Spleen (tissue), 11 donors: ENCODE data around the gene SHISA5. TPM values are rescaled to one million over a fixed set of nuclear protein-coding genes. Genes with fewer than 3 reads are reported as not detected.

Source experiments
- DNase-seq: peaks from one replicate; pipeline ENCODE4 v3.0.0-alpha.2; 2020
- H3K27ac ChIP-seq, 8 donors: fragments of 200-600 bp; sonication (generic) in 7 of 8; 1 replicate in 4 of 8; 2 replicates in 4 of 8; pipeline versions ENCODE4 v1.5.0 to v1.8.0; 2016 to 2021; ENCODE audit warnings: inconsistent platforms in 4 of 8, mild to moderate bottlenecking in 4 of 8, moderate library complexity in 1 of 8
- H3K27me3 ChIP-seq, 7 donors: fragments of 200-600 bp; sonication (generic) in 6 of 7; replicated peaks in 1 of 7; 1 replicate in 4 of 7; 2 replicates in 3 of 7; pipeline versions ENCODE4 v1.5.0 to v1.8.0; 2016 to 2021; ENCODE audit warnings: inconsistent platforms in 3 of 7, mild to moderate bottlenecking in 1 of 7
- H3K36me3 ChIP-seq, 6 donors: fragments of 200-600 bp; sonication (generic) in 5 of 6; 1 replicate in 4 of 6; 2 replicates in 2 of 6; pipeline versions ENCODE4 v1.5.0 to v1.8.0; 2016 to 2021; ENCODE audit warnings: inconsistent platforms in 2 of 6
- H3K4me1 ChIP-seq, 6 donors: fragments of 200-600 bp; sonication (generic) in 5 of 6; 1 replicate in 3 of 6; 2 replicates in 3 of 6; pipeline versions ENCODE4 v1.5.0 to v1.8.0; 2016 to 2021; ENCODE audit warnings: inconsistent platforms in 3 of 6
- H3K4me3 ChIP-seq, 8 donors: fragments of 200-600 bp; sonication (generic) in 7 of 8; 1 replicate in 4 of 8; 2 replicates in 4 of 8; pipeline versions ENCODE4 v1.5.0 to v1.8.0; 2016 to 2021; ENCODE audit warnings: inconsistent platforms in 4 of 8, mild to moderate bottlenecking in 4 of 8, moderate library complexity in 2 of 8
- H3K9me3 ChIP-seq, 8 donors: fragments of 200-600 bp; sonication (generic) in 7 of 8; 1 replicate in 4 of 8; 2 replicates in 4 of 8; pipeline versions ENCODE4 v1.5.0 to v1.8.0; 2016 to 2021; ENCODE audit warnings: inconsistent platforms in 4 of 8
- CTCF ChIP-seq, 11 experiments: fragments of 200-600 bp in 7 of 11; fragments of 450-650 bp in 4 of 11; sonication (generic) in 4 of 11; IDR thresholded peaks in 8 of 11; conservative IDR thresholded peaks in 3 of 11; 1 replicate in 7 of 11; 2 replicates in 4 of 11; pipeline versions ENCODE4 v1.4.0 to v1.8.0; 2016 to 2021; ENCODE audit warnings: antibody characterized with exemption in 11 of 11, inconsistent platforms in 4 of 11, mild to moderate bottlenecking in 1 of 11
- POLR2A ChIP-seq, 3 donors: fragments of 450-650 bp; IDR thresholded peaks; one replicate each; pipeline ENCODE4 v1.5.1; 2017; ENCODE audit warnings: antibody characterized with exemption in 3 of 3, mild to moderate bottlenecking in 1 of 3
- POLR2AphosphoS5 ChIP-seq, 3 donors: sonication (generic); formaldehyde crosslinking; IDR thresholded peaks; one replicate each; pipeline ENCODE4 v1.5.1; 2017; ENCODE audit warnings: antibody characterized with exemption in 3 of 3
- WGBS, 5 donors: extraction: QIAGEN DNeasy Blood & Tissue Kit in 3 of 5; methylation state at CpG; one replicate each; pipeline versions ENCODE4 v1.1.5 to v1.1.7; 2013 to 2018; 5-methylcytosine and 5-hydroxymethylcytosine counted together
- intact Hi-C: fragments of 100-400 bp; cut with DNase I; formaldehyde crosslinking; loops from one replicate; pipeline ENCODE4 v1.15.0; 2023; ENCODE audit warnings: low total_unique reads
- polyA plus RNA-seq, 3 donors: library from polyadenylated mRNA; stranded (reverse); fragments of 200-250 nt; gene quantifications; one replicate each; pipeline ENCODE4 v1.2.1, GENCODE V29; 2013
- total RNA-seq, 7 donors: library from RNA; depleted of rRNA in 3 of 7; stranded (reverse); fragments of >200 nt in 3 of 7; fragmentation: NEBNext Ultra II Directional in 4 of 7; extraction: Animal tissue kit (Norgen Biotek cat#: 25700) in 4 of 7; gene quantifications; one replicate each; pipeline versions ENCODE4 v1.1.0 to v1.2.1, GENCODE V29; 2016 to 2021
- donor health status: healthy with polysubstance abuse.
- donor health status: DM: no; HTN: no; CAD: no; lungs with moderate emphysema.
- donor health status: DM: no; HTN: no; CAD: no.
- donor health status: Bipolar disorder and iron deficiency.
- donor health status: healthy.
- donor health status: DM: no; HTN: no; CAD: no.
- donor health status: DM: yes; HTN: yes; CAD: no.

The SHISA5 gene
- total and polyA plus RNA-seq, 10 donors, result 80.2 to 227 (median 173) TPM

- TF ChIP-seq POLR2AphosphoS5 (IDR thresholded peaks at IDR 0.05) (no peak), CTCF (IDR thresholded peaks at IDR 0.05 in 8 of 11, conservative IDR thresholded peaks at IDR 0.05 in 3 of 11) (no peak), POLR2A (IDR thresholded peaks at IDR 0.05) (no peak)
- Histone ChIP-seq H3K4me1 (peaks cover 0 to 51% (median 8%) of the 10 kb centered on the region in 6 donors), H3K36me3 (peaks cover 0 to 48% (median 3%) of the 10 kb centered on the region in 6 donors), H3K4me3 (peak overlapping the region in 1 of 8 donors; percentile 10), H3K27ac (peak overlapping the region in 7 of 8 donors; percentile 49 to 92 (median 81)), H3K9me3 (no peaks in the 10 kb centered on the region), H3K27me3 (no peaks in the 10 kb centered on the region)
- 56 to 82% (median 70%) methylated on average over 9 of the region's 9 CpGs for WGBS, 5 donors
- no peak for DNase-seq
- intact Hi-C loops, result no loop called here
These were observed 24.1 kb upstream of the SHISA5 start for GRCh38 chr3:48528048-48528447.

GRCh38 chr3:48524970-48525369, 21.0 kb upstream of the SHISA5 start:
- Histone ChIP-seq H3K9me3 (no peaks in the 10 kb centered on the region), H3K27me3 (no peaks in the 10 kb centered on the region), H3K27ac (no peak overlapping the region), H3K4me3 (no peak overlapping the region), H3K4me1 (peaks cover 0 to 27% (median 8%) of the 10 kb centered on the region in 6 donors), H3K36me3 (peaks cover 0 to 72% (median 3%) of the 10 kb centered on the region in 6 donors)
- TF ChIP-seq POLR2A (IDR thresholded peaks at IDR 0.05) (no peak), POLR2AphosphoS5 (IDR thresholded peaks at IDR 0.05) (no peak), CTCF (IDR thresholded peaks at IDR 0.05 in 8 of 11, conservative IDR thresholded peaks at IDR 0.05 in 3 of 11) (no peak)
- WGBS, 5 donors, result 71 to 82% (median 75%) methylated on average over 8 to 9 of the region's 9 CpGs
- intact Hi-C loops, result no loop called here
- no peak for DNase-seq

- H3K36me3 ChIP-seq, result peaks cover 0 to 92% (median 3%) of the 10 kb centered on the region in 6 donors
- TF ChIP-seq CTCF (IDR thresholded peaks at IDR 0.05 in 8 of 11, conservative IDR thresholded peaks at IDR 0.05 in 3 of 11), result no peak
- TF ChIP-seq POLR2AphosphoS5 (IDR thresholded peaks at IDR 0.05), result peak in 1 of 3 donors; percentile 7
- no peak for TF ChIP-seq POLR2A (IDR thresholded peaks at IDR 0.05)
- intact Hi-C loops, result no loop called here
- no peak overlapping the region for H3K4me3 ChIP-seq
- DNase-seq, result no peak
- H3K4me1 ChIP-seq, result peaks cover 0 to 17% (median 0%) of the 10 kb centered on the region in 6 donors
- H3K9me3 ChIP-seq, result no peaks in the 10 kb centered on the region
- H3K27ac ChIP-seq, result no peak overlapping the region
- WGBS, 5 donors, result 89 to 100% (median 95%) methylated on average over 4 to 6 of the region's 6 CpGs
- no peaks in the 10 kb centered on the region for H3K27me3 ChIP-seq
These were observed 17.7 kb upstream of the SHISA5 start for GRCh38 chr3:48521635-48522034.

GRCh38 chr3:48519277-48519643, 15.3 kb upstream of the SHISA5 start:
- Histone ChIP-seq H3K36me3 (peaks cover 0 to 68% (median 0%) of the 10 kb centered on the region in 6 donors), H3K27me3 (no peaks in the 10 kb centered on the region), H3K4me3 (no peak overlapping the region), H3K27ac (peak overlapping the region in 1 of 8 donors; percentile 29), H3K4me1 (peaks cover 0 to 24% (median 4%) of the 10 kb centered on the region in 6 donors), H3K9me3 (no peaks in the 10 kb centered on the region)
- TF ChIP-seq POLR2AphosphoS5 (IDR thresholded peaks at IDR 0.05) (no peak), POLR2A (IDR thresholded peaks at IDR 0.05) (no peak), CTCF (IDR thresholded peaks at IDR 0.05 in 8 of 11, conservative IDR thresholded peaks at IDR 0.05 in 3 of 11) (no peak)
- DNase-seq, result no peak
- intact Hi-C loops, result no loop called here
- WGBS, 5 donors, result 89 to 94% (median 91%) methylated on average over 8 to 9 of the region's 9 CpGs
